ENCODE measurements around the gene PLA2G4E. TPM values are rescaled to one million over a fixed set of nuclear protein-coding genes. Genes with fewer than 3 reads are reported as not detected.

The PLA2G4E gene
- total RNA-seq, 1 donor from 2014 or later: not detected

GRCh38 chr15:41993472-41994170, 27.2 kb downstream of the PLA2G4E start:
- intact Hi-C loops (cut with micrococcal nuclease): no loop called here

- intact Hi-C loops (cut with micrococcal nuclease): no loop called here
Observed at GRCh38 chr15:41992803-41993190, 28.0 kb downstream of the PLA2G4E start.

- intact Hi-C loops (cut with micrococcal nuclease): no loop called here
Observed at GRCh38 chr15:41992151-41992802, 28.6 kb downstream of the PLA2G4E start.

- intact Hi-C loops (cut with micrococcal nuclease): no loop called here
Observed at GRCh38 chr15:41990691-41991090, 30.2 kb downstream of the PLA2G4E start.

GRCh38 chr15:41990243-41990605, 30.6 kb downstream of the PLA2G4E start:
- intact Hi-C loops (cut with micrococcal nuclease): no loop called here

GRCh38 chr15:41989573-41990242, 31.1 kb downstream of the PLA2G4E start:
- intact Hi-C loops (cut with micrococcal nuclease): loop anchor here (1.0 to 2.0 kb wide), 5 partner anchors 70 to 481 kb away; no protein-coding TSS in a partner anchor

GRCh38 chr15:41988896-41989572, 31.8 kb downstream of the PLA2G4E start:
- intact Hi-C loops (cut with micrococcal nuclease): loop anchor here (1.0 to 2.0 kb wide), 5 partner anchors 70 to 482 kb away; no protein-coding TSS in a partner anchor

GRCh38 chr15:41987925-41988275, 32.9 kb downstream of the PLA2G4E start:
- intact Hi-C loops (cut with micrococcal nuclease): loop anchor here (2.0 kb wide), 1 partner anchor 483 kb away; no protein-coding TSS in a partner anchor

GRCh38 chr15:41987246-41987924, 33.5 kb downstream of the PLA2G4E start:
- intact Hi-C loops (cut with micrococcal nuclease): no loop called here

- intact Hi-C loops (cut with micrococcal nuclease): no loop called here
Observed at GRCh38 chr15:41985236-41986160, 35.3 kb downstream of the PLA2G4E start.

GRCh38 chr15:41984622-41985021, 36.2 kb downstream of the PLA2G4E start:
- intact Hi-C loops (cut with micrococcal nuclease): no loop called here

- intact Hi-C loops (cut with micrococcal nuclease): no loop called here
Observed at GRCh38 chr15:41983621-41984571, 36.9 kb downstream of the PLA2G4E start.

GRCh38 chr15:41983221-41983620, 37.6 kb downstream of the PLA2G4E start:
- intact Hi-C loops (cut with micrococcal nuclease): no loop called here

GRCh38 chr15:41982133-41982930, 38.5 kb downstream of the PLA2G4E start:
- intact Hi-C loops (cut with micrococcal nuclease): no loop called here

- intact Hi-C loops (cut with micrococcal nuclease): no loop called here
Observed at GRCh38 chr15:41981371-41982132, 39.3 kb downstream of the PLA2G4E start.

GRCh38 chr15:41980654-41981323, 40.1 kb downstream of the PLA2G4E start:
- intact Hi-C loops (cut with micrococcal nuclease): no loop called here

All from T-helper 1 cell treated with Interleukin-12 subunit alpha and Interleukin-12 subunit beta and Interleukin-4 antibody, amounts not matched to agents 30 ng/mL and 1 ng/mL, for 36 hours (primary cell).